ENCODE results near the gene MEAK7.

DNA sequence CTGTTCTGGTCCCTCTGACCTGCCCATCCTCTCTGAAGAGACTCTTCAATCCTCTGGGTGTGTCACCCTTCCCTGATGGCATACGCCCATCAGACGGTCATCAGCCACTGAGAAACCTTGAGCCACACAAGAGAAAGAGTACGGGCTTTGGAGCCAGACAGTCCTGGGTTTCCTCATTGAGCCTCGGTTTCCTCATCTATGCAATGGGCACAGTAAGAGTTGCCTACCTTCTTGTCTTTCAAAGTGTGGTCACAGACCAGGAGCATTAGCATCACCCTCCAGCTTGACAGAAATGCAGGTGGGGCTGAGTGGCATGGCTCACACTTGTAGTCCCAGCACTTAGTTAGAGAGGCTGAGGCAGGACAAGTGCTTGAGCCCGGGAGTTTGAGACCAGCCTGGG is 26.1 kb upstream of the MEAK7 start:
- TF ChIP-seq, protein P1, sequence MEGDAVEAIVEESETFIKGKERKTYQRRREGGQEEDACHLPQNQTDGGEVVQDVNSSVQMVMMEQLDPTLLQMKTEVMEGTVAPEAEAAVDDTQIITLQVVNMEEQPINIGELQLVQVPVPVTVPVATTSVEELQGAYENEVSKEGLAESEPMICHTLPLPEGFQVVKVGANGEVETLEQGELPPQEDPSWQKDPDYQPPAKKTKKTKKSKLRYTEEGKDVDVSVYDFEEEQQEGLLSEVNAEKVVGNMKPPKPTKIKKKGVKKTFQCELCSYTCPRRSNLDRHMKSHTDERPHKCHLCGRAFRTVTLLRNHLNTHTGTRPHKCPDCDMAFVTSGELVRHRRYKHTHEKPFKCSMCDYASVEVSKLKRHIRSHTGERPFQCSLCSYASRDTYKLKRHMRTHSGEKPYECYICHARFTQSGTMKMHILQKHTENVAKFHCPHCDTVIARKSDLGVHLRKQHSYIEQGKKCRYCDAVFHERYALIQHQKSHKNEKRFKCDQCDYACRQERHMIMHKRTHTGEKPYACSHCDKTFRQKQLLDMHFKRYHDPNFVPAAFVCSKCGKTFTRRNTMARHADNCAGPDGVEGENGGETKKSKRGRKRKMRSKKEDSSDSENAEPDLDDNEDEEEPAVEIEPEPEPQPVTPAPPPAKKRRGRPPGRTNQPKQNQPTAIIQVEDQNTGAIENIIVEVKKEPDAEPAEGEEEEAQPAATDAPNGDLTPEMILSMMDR (IDR thresholded peaks at IDR 0.05), result no peak
- TF ChIP-seq POLR2A (IDR thresholded peaks at IDR 0.05), result no peak
- no peak for TF ChIP-seq POLR2AphosphoS5 (IDR thresholded peaks at IDR 0.05)

Data from sigmoid colon (tissue), 4 donors.